GM12875 (cell line): ENCODE data around the gene FDXACB1.

ENCODE experiments used
- H3K4me3 ChIP-seq: one replicate; pipeline ENCODE4 v1.5.1; 2011; ENCODE audit warnings: low read depth, low read length, control low read depth
- TF ChIP-seq, protein P1 (sequence below): IDR thresholded peaks from 2 replicates; pipeline ENCODE4 v1.5.1; 2011; ENCODE audit warnings: low read depth, mild to moderate bottlenecking, control low read depth, inconsistent platforms, low read length, moderate library complexity, borderline replicate concordance; ENCODE audit not compliant: insufficient read depth

The FDXACB1 gene

DNA sequence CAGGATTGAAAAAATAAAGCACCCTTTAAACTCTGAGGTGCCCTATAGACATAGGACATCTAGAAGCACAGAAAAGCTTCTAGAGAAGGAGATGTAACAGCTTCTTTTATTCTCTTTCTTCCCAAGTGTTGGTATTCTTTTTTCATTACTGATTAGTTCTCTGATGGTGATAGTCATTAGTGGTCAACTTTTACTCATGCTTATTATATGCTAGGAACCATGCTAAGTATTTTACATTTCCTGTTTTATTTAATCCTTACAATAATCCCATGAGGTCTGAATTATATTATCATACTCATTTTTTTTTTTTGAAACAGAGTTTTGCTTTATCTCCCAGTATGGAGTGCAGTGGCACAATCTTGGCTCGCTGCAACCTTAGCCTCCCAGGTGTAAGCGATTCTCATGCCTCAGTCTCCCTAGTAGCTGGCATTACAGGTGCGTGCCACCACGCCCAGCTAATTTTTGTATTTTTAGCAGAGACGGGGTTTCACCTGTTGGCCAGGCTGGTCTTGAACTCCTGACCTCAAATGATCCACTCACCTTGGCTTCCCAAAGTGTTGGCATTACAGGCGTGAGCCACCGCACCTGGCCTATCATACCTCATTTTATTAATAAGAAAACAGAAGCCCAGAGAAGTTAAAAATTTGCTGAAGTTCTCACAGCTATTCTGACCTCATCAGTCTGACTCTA lies 42.7 kb upstream of the FDXACB1 start:
- TF ChIP-seq, protein P1, sequence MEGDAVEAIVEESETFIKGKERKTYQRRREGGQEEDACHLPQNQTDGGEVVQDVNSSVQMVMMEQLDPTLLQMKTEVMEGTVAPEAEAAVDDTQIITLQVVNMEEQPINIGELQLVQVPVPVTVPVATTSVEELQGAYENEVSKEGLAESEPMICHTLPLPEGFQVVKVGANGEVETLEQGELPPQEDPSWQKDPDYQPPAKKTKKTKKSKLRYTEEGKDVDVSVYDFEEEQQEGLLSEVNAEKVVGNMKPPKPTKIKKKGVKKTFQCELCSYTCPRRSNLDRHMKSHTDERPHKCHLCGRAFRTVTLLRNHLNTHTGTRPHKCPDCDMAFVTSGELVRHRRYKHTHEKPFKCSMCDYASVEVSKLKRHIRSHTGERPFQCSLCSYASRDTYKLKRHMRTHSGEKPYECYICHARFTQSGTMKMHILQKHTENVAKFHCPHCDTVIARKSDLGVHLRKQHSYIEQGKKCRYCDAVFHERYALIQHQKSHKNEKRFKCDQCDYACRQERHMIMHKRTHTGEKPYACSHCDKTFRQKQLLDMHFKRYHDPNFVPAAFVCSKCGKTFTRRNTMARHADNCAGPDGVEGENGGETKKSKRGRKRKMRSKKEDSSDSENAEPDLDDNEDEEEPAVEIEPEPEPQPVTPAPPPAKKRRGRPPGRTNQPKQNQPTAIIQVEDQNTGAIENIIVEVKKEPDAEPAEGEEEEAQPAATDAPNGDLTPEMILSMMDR = no peak

DNA sequence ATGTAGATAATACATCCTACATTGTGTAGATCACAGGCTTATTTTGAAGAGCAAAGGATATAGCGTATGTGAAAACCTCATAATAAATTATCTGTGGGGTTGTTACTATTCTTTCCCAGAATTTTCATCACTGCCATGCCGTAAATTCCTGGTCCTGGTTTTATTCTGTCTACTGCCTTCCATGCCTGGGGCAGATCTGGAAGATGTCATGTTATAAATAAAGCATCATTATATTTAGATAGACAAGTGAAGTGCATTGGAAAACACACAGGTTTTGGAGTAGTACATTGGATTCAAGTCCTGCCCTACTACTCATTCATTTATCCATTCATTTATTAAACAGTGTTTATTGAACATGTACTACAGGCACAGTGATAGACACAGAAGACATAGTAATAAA lies 41.9 kb upstream of the FDXACB1 start:
- TF ChIP-seq, protein P1 = no peak
- no peak overlapping the region for H3K4me3 ChIP-seq

More for the DNA sequence above, 42.7 kb upstream of the FDXACB1 start:
- no peak overlapping the region for H3K4me3 ChIP-seq

GRCh38 chr11:111918390-111919256 lies 39.7 kb upstream of the FDXACB1 start, which contains the start of gene C11orf52:
Gene C11orf52, plus strand, starts transcription at chr11:111918913. Its CDS starts 60 bp downstream, at chr11:111918973.
- H3K4me3 ChIP-seq = no peak within 1 kb of the TSS
- TF ChIP-seq, protein P1 = no peak

GRCh38 chr11:111917788-111918187 lies 38.8 kb upstream of the FDXACB1 start:
- no peak overlapping the region for H3K4me3 ChIP-seq
- TF ChIP-seq, protein P1 = no peak

DNA sequence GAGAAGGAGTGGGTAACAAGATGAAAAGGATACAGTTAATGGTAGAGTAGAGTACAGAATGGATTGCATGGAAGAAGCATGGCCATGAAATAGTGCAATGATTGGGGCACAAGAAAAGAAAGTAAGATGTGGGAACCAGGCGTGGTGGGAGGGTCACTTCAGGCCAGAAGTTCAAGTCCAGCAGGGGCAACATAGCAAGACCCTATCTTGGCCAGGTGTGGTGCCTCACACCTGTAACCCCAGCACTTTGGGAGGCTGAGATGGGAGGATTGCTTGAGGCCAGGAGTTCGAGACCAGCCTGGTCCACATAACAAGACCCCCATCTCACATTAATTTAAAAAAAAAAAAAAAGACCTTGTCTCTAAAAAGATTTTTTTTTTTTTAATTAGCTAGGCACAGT lies 38.3 kb upstream of the FDXACB1 start:
- TF ChIP-seq, protein P1 = no peak

DNA sequence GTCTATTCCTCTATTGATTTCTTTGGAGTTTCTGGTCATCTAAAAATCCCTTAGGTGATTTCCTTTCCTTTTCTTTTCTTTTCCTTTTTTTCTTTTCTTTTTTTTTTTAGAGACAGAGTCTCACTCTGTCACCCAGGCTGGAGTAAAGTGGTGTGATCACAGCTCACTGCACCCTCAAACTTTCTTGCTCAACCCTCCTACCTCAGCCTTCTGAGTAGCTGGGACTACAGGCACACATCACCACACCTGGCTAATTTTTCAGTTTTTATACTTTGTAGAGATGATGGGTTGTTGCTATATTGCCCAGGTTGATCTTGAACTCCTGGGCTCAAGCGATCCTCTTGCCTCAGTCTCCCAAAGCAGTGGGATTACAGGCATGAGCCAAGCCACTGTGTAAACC lies 37.8 kb upstream of the FDXACB1 start:
- TF ChIP-seq, protein P1 = no peak
- no peak overlapping the region for H3K4me3 ChIP-seq

More for the DNA sequence above, 38.3 kb upstream of the FDXACB1 start:
- no peak overlapping the region for H3K4me3 ChIP-seq
